ENCODE measurements around the gene TIE1. TPM values are rescaled to one million over a fixed set of nuclear protein-coding genes. Genes with fewer than 3 reads are reported as not detected.

TIE1 gene
- total and polyA plus RNA-seq, 9 of the 15 experiments (the other 6 are each of a cell fraction or from before 2014, with no cell fraction given), result 0.07 to 0.49 (median 0.14) TPM; not detected in 4

Small RNA genes within 50 kb of the gene (microRNA-seq; reads per million reads assigned to microRNA genes)
- gene MIR6734 (ENCODE audit: borderline microRNAs expressed), result 0.82 reads per million

Other genes with a start within 250 kb of the TIE1 start
Only the 7 nearest of the 11 such genes appear.
- not detected in 2 replicates for gene TMEM125, start 31.0 kb upstream of the TIE1 start, total RNA-seq (2014; rRNA removed)
- not detected in 2 replicates for gene TMEM125, start 31.0 kb upstream of the TIE1 start, total RNA-seq (2014; rRNA removed; fragmentation: Illumina TruSeq; extraction: Trizol)
- gene TMEM125, start 31.0 kb upstream of the TIE1 start, total RNA-seq (2015; rRNA removed; fragmentation: Illumina TruSeq; extraction: Trizol), result not detected in 2 replicates
- gene TMEM125, start 31.0 kb upstream of the TIE1 start, total RNA-seq (2021), result 0.45 TPM in 1 of 2 replicates, not detected in the other
- 0.08 and 0.35 TPM in 2 replicates for gene TMEM125, start 31.0 kb upstream of the TIE1 start, polyA plus RNA-seq (2011; rRNA removed)
- gene TMEM125, start 31.0 kb upstream of the TIE1 start, polyA plus RNA-seq (2014; fragmentation: Illumina TruSeq; extraction: Trizol), result 0.07 TPM in 1 of 2 replicates, not detected in the other
- gene TMEM125, start 31.0 kb upstream of the TIE1 start, polyA plus RNA-seq (2014; fragmentation: Nextera tagmentation; extraction: Ambion mirVana), result not detected
- 0.67 TPM in 1 of 2 replicates, not detected in the other for gene TMEM125, start 31.0 kb upstream of the TIE1 start, polyA plus RNA-seq (2014; rRNA removed)
- gene C1orf210, start 15.4 kb upstream of the TIE1 start, total RNA-seq (2014; rRNA removed), result not detected in 2 replicates
- not detected in 2 replicates for gene C1orf210, start 15.4 kb upstream of the TIE1 start, total RNA-seq (2014; rRNA removed; fragmentation: Illumina TruSeq; extraction: Trizol)
- gene C1orf210, start 15.4 kb upstream of the TIE1 start, total RNA-seq (2015; rRNA removed; fragmentation: Illumina TruSeq; extraction: Trizol), result not detected in 2 replicates
- not detected in 2 replicates for gene C1orf210, start 15.4 kb upstream of the TIE1 start, total RNA-seq (2021)
- gene C1orf210, start 15.4 kb upstream of the TIE1 start, polyA plus RNA-seq (2011; rRNA removed), result not detected in 2 replicates
- not detected in 2 replicates for gene C1orf210, start 15.4 kb upstream of the TIE1 start, polyA plus RNA-seq (2014; fragmentation: Illumina TruSeq; extraction: Trizol)
- gene C1orf210, start 15.4 kb upstream of the TIE1 start, polyA plus RNA-seq (2014; fragmentation: Nextera tagmentation; extraction: Ambion mirVana), result not detected
- gene C1orf210, start 15.4 kb upstream of the TIE1 start, polyA plus RNA-seq (2014; rRNA removed), result 0.21 TPM in 1 of 2 replicates, not detected in the other
- not detected in 2 replicates for gene MPL, start 36.8 kb downstream of the TIE1 start, total RNA-seq (2014; rRNA removed)
- gene MPL, start 36.8 kb downstream of the TIE1 start, total RNA-seq (2014; rRNA removed; fragmentation: Illumina TruSeq; extraction: Trizol), result not detected in 2 replicates
- not detected in 2 replicates for gene MPL, start 36.8 kb downstream of the TIE1 start, total RNA-seq (2015; rRNA removed; fragmentation: Illumina TruSeq; extraction: Trizol)
- not detected in 2 replicates for gene MPL, start 36.8 kb downstream of the TIE1 start, total RNA-seq (2021)
- gene MPL, start 36.8 kb downstream of the TIE1 start, polyA plus RNA-seq (2011; rRNA removed), result not detected in 2 replicates
- gene MPL, start 36.8 kb downstream of the TIE1 start, polyA plus RNA-seq (2014; fragmentation: Illumina TruSeq; extraction: Trizol), result not detected in 2 replicates
- not detected for gene MPL, start 36.8 kb downstream of the TIE1 start, polyA plus RNA-seq (2014; fragmentation: Nextera tagmentation; extraction: Ambion mirVana)
- gene MPL, start 36.8 kb downstream of the TIE1 start, polyA plus RNA-seq (2014; rRNA removed), result not detected in 2 replicates
- 183 and 244 TPM in 2 replicates for gene CDC20, start 58.0 kb downstream of the TIE1 start, total RNA-seq (2014; rRNA removed)
- gene CDC20, start 58.0 kb downstream of the TIE1 start, total RNA-seq (2014; rRNA removed; fragmentation: Illumina TruSeq; extraction: Trizol), result 94.5 and 106 TPM in 2 replicates
- gene CDC20, start 58.0 kb downstream of the TIE1 start, total RNA-seq (2015; rRNA removed; fragmentation: Illumina TruSeq; extraction: Trizol), result 121 and 131 TPM in 2 replicates
- gene CDC20, start 58.0 kb downstream of the TIE1 start, total RNA-seq (2021), result 212 and 224 TPM in 2 replicates
- gene CDC20, start 58.0 kb downstream of the TIE1 start, polyA plus RNA-seq (2011; rRNA removed), result 92.8 and 173 TPM in 2 replicates
- gene CDC20, start 58.0 kb downstream of the TIE1 start, polyA plus RNA-seq (2014; fragmentation: Illumina TruSeq; extraction: Trizol), result 178 and 197 TPM in 2 replicates
- 10 to 100 TPM; 45.2 to 70.6 TPM for gene CDC20, start 58.0 kb downstream of the TIE1 start, polyA plus RNA-seq (2014; fragmentation: Nextera tagmentation; extraction: Ambion mirVana)
- 141 and 146 TPM in 2 replicates for gene CDC20, start 58.0 kb downstream of the TIE1 start, polyA plus RNA-seq (2014; rRNA removed)
- gene ELOVL1, start 67.0 kb downstream of the TIE1 start, total RNA-seq (2014; rRNA removed), result 53.4 and 73.1 TPM in 2 replicates
- gene ELOVL1, start 67.0 kb downstream of the TIE1 start, total RNA-seq (2014; rRNA removed; fragmentation: Illumina TruSeq; extraction: Trizol), result 48.1 and 51.0 TPM in 2 replicates
- 65.3 and 66.6 TPM in 2 replicates for gene ELOVL1, start 67.0 kb downstream of the TIE1 start, total RNA-seq (2015; rRNA removed; fragmentation: Illumina TruSeq; extraction: Trizol)
- 66.8 and 73.2 TPM in 2 replicates for gene ELOVL1, start 67.0 kb downstream of the TIE1 start, total RNA-seq (2021)
- 157 and 159 TPM in 2 replicates for gene ELOVL1, start 67.0 kb downstream of the TIE1 start, polyA plus RNA-seq (2011; rRNA removed)
- 108 and 120 TPM in 2 replicates for gene ELOVL1, start 67.0 kb downstream of the TIE1 start, polyA plus RNA-seq (2014; fragmentation: Illumina TruSeq; extraction: Trizol)
- gene ELOVL1, start 67.0 kb downstream of the TIE1 start, polyA plus RNA-seq (2014; fragmentation: Nextera tagmentation; extraction: Ambion mirVana), result 100 to 1,000 TPM in 1 of 2 experiments, 10 to 100 TPM in 1; 70.3 to 147 TPM
- 74.0 and 82.4 TPM in 2 replicates for gene ELOVL1, start 67.0 kb downstream of the TIE1 start, polyA plus RNA-seq (2014; rRNA removed)
- 51.5 and 51.7 TPM in 2 replicates for gene MED8, start 88.8 kb downstream of the TIE1 start, total RNA-seq (2014; rRNA removed)
- 52.7 and 56.4 TPM in 2 replicates for gene MED8, start 88.8 kb downstream of the TIE1 start, total RNA-seq (2014; rRNA removed; fragmentation: Illumina TruSeq; extraction: Trizol)
- 51.7 and 52.1 TPM in 2 replicates for gene MED8, start 88.8 kb downstream of the TIE1 start, total RNA-seq (2015; rRNA removed; fragmentation: Illumina TruSeq; extraction: Trizol)
- 57.7 and 60.7 TPM in 2 replicates for gene MED8, start 88.8 kb downstream of the TIE1 start, total RNA-seq (2021)
- 23.0 and 30.9 TPM in 2 replicates for gene MED8, start 88.8 kb downstream of the TIE1 start, polyA plus RNA-seq (2011; rRNA removed)
- 55.3 and 60.3 TPM in 2 replicates for gene MED8, start 88.8 kb downstream of the TIE1 start, polyA plus RNA-seq (2014; fragmentation: Illumina TruSeq; extraction: Trizol)
- 100 to 1,000 TPM; 104 to 120 TPM for gene MED8, start 88.8 kb downstream of the TIE1 start, polyA plus RNA-seq (2014; fragmentation: Nextera tagmentation; extraction: Ambion mirVana)
- 32.3 and 37.6 TPM in 2 replicates for gene MED8, start 88.8 kb downstream of the TIE1 start, polyA plus RNA-seq (2014; rRNA removed)
- gene SZT2, start 88.9 kb downstream of the TIE1 start, total RNA-seq (2014; rRNA removed), result 9.2 and 11.5 TPM in 2 replicates
- 12.8 and 14.5 TPM in 2 replicates for gene SZT2, start 88.9 kb downstream of the TIE1 start, total RNA-seq (2014; rRNA removed; fragmentation: Illumina TruSeq; extraction: Trizol)
- 14.4 and 15.8 TPM in 2 replicates for gene SZT2, start 88.9 kb downstream of the TIE1 start, total RNA-seq (2015; rRNA removed; fragmentation: Illumina TruSeq; extraction: Trizol)
- 27.0 and 31.0 TPM in 2 replicates for gene SZT2, start 88.9 kb downstream of the TIE1 start, total RNA-seq (2021)
- gene SZT2, start 88.9 kb downstream of the TIE1 start, polyA plus RNA-seq (2011; rRNA removed), result 9.1 and 14.4 TPM in 2 replicates
- 14.7 and 15.1 TPM in 2 replicates for gene SZT2, start 88.9 kb downstream of the TIE1 start, polyA plus RNA-seq (2014; fragmentation: Illumina TruSeq; extraction: Trizol)
- gene SZT2, start 88.9 kb downstream of the TIE1 start, polyA plus RNA-seq (2014; fragmentation: Nextera tagmentation; extraction: Ambion mirVana), result 1 to 10 TPM in 1 of 2 experiments, under 1 TPM in 1; 0.88 to 1.3 TPM
- gene SZT2, start 88.9 kb downstream of the TIE1 start, polyA plus RNA-seq (2014; rRNA removed), result 16.7 and 18.4 TPM in 2 replicates